ENCODE measurements around the gene MACROH2A1.

MACROH2A1 gene

GRCh38 chr5:135310328-135310989, 88.6 kb downstream of the MACROH2A1 start:
- no peak for FAIRE-seq

- no peak for FAIRE-seq
Observed at GRCh38 chr5:135309391-135310327, 89.4 kb downstream of the MACROH2A1 start.

GRCh38 chr5:135308752-135309151, 90.3 kb downstream of the MACROH2A1 start:
- no peak for FAIRE-seq

GRCh38 chr5:135308245-135308644, 90.8 kb downstream of the MACROH2A1 start:
- FAIRE-seq: no peak

GRCh38 chr5:135307143-135307903, 91.7 kb downstream of the MACROH2A1 start:
- FAIRE-seq: no peak

- no peak for FAIRE-seq
Observed at GRCh38 chr5:135306557-135306956, 92.5 kb downstream of the MACROH2A1 start.

- FAIRE-seq: no peak
Observed at GRCh38 chr5:135304352-135305221, 94.4 kb downstream of the MACROH2A1 start.

GRCh38 chr5:135303582-135304173, 95.4 kb downstream of the MACROH2A1 start:
- FAIRE-seq: no peak

GRCh38 chr5:135296900-135297816, 101.9 kb downstream of the MACROH2A1 start:
- no peak for FAIRE-seq

GRCh38 chr5:135295852-135296251, 103.2 kb downstream of the MACROH2A1 start:
- FAIRE-seq: no peak

- FAIRE-seq: no peak
Observed at GRCh38 chr5:135294793-135295192, 104.2 kb downstream of the MACROH2A1 start.

GRCh38 chr5:135289651-135290050, 109.4 kb downstream of the MACROH2A1 start:
- FAIRE-seq: peak; percentile 88

- no peak for FAIRE-seq
Observed at GRCh38 chr5:135287551-135287950, 111.5 kb downstream of the MACROH2A1 start.

All from G401.6 (cell line).